Measurements from ENCODE around the gene STAG1.
"Not testable (repeated sequence)": the region's sequence is repeated elsewhere in the genome, so short reads cannot be mapped to it uniquely, and the experiment has no call there.

STAG1 gene

GRCh38 chr3:136343873-136344555 is 408.2 kb downstream of the STAG1 start:
- no peak for DNase-seq (ENCODE audit: extremely low read depth in 1 of 2, low read depth in 1 of 2)

GRCh38 chr3:136343446-136343845 is 408.7 kb downstream of the STAG1 start:
- no peak for DNase-seq (ENCODE audit: extremely low read depth in 1 of 2, low read depth in 1 of 2)

- no peak for DNase-seq (ENCODE audit: extremely low read depth in 1 of 2, low read depth in 1 of 2)
Observed at GRCh38 chr3:136336329-136337100, 415.7 kb downstream of the STAG1 start.

- DNase-seq (ENCODE audit: extremely low read depth in 1 of 2, low read depth in 1 of 2) = not testable (repeated sequence)
Observed at GRCh38 chr3:136334726-136335125, 417.5 kb downstream of the STAG1 start.

DNA sequence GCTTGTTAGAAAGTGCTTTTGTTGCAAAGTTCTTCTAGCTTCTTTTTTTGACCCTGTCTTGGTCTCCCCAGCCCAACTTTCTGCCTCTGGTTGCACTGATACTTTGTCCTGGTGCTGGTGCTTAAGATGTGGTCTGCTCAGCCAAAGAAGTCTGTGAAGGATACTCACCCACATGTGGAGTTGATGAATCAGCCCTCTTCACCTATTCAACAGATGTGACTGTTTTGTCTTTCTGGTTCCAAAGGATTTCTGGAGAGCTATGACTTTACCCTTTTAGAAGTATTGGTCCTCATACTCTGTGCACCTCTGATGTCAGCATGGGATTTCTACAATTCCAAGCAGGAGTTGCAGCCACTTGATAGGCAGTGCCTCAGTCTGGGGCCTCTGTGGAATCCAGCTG is 418.0 kb downstream of the STAG1 start:
- DNase-seq (ENCODE audit: extremely low read depth in 1 of 2, low read depth in 1 of 2) = no peak

DNA sequence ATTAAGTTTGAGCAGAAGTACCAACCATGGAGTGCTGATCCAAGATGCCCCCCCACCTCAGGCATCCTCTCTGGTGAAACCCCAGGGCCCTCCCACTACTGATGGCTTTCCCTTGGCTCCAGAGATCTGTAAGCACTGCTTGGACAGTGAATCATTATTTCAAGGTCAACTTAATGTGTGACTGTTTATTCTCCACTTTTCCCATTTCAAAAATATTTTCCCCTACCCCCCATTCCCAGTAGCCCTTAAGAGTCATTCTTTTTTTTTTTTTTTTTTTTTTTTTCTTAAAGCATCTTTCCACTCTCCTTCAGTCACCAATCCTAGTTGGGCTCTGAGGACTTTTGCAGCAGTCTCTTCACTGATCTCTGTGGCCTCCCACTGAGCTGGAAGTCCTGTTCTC is 419.4 kb downstream of the STAG1 start:
- no peak for DNase-seq (ENCODE audit: extremely low read depth in 1 of 2, low read depth in 1 of 2)

- no peak for DNase-seq (ENCODE audit: extremely low read depth in 1 of 2, low read depth in 1 of 2)
Observed at GRCh38 chr3:136332302-136332701, 419.9 kb downstream of the STAG1 start.

- DNase-seq (ENCODE audit: extremely low read depth in 1 of 2, low read depth in 1 of 2) = no peak
Observed at GRCh38 chr3:136330900-136331299, 421.3 kb downstream of the STAG1 start.

GRCh38 chr3:136329593-136329992 is 422.6 kb downstream of the STAG1 start:
- no peak for DNase-seq (ENCODE audit: extremely low read depth in 1 of 2, low read depth in 1 of 2)

GRCh38 chr3:136327671-136328070 is 424.5 kb downstream of the STAG1 start:
- no peak for DNase-seq (ENCODE audit: extremely low read depth in 1 of 2, low read depth in 1 of 2)

DNA sequence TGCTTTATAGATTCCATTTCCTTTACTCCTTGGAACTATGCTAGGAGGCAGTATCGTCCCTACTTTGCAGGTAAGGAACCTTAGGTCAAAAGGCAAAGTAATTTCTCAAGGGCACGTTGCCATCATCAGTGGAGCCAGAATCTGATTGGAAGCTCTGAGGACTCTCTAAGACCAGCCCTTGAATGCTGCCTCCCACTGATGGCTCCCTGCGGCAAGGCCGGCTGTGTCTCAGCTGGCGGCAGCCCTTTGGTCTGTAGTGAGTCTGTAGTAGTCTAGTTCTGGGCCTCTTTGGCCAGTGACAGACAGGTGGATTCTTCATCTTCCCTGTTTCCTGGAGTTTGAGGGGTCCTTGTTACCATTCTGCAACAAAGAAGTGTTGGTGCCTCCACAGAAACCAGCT is 425.9 kb downstream of the STAG1 start:
- no peak for DNase-seq (ENCODE audit: extremely low read depth in 1 of 2, low read depth in 1 of 2)

DNA sequence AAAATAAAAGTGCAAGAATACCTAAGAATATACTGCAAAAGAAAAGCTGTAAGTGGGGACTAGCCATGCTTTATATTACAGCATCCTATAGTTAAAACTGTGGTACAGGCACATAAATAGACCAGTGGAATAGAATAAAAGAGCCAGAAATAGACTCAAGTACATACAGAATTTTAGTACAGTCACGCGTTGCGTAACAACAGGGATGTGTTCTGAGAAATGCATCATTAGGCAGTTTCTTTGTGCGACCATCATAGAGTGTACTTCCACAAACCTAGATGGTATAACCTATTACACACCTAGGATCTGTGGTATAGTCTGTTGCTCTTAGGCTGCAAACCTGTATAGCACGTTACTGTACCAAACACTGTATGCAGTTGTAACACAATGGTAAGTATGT is 440.2 kb downstream of the STAG1 start:
- no peak for DNase-seq (ENCODE audit: extremely low read depth in 1 of 2, low read depth in 1 of 2)

DNA sequence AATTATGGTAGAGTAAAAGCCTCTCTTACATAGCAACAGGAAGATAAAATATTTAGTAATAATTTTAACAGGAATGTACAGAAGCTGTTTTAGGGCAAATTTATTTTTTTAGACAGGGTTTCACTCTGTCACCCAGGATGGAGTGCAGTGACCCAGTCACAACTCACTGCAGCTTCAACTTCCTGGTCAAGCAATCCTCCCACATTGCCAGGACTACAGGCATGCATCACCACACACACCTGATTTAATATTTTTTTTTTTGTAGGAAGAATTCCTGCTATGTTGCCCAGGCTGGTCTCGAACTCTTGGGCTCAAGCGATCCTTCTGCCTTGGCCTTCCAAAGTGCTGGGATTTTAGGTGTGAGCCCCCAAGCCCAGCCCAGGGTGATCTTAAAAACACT is 440.9 kb downstream of the STAG1 start:
- DNase-seq (ENCODE audit: extremely low read depth in 1 of 2, low read depth in 1 of 2) = no peak

DNA sequence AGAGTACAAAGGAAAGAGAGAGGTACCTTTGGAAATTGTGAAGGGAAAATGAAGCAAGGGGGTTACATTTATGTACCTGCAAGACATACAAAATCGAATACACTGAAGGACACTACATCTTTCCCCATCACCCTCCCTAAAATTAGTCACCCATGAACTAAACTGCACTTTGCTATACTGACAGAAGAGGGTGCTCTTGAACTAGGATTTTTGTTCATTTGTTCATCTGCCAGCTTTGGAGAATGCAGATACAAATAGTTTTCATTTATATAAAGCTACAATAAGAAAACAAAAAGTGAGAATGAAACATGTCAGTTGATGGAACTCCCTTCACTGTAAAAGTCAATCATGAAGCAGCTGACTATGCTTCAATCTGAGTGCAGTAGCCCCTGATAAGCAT is 446.3 kb downstream of the STAG1 start:
- no peak for DNase-seq (ENCODE audit: extremely low read depth in 1 of 2, low read depth in 1 of 2)

DNA sequence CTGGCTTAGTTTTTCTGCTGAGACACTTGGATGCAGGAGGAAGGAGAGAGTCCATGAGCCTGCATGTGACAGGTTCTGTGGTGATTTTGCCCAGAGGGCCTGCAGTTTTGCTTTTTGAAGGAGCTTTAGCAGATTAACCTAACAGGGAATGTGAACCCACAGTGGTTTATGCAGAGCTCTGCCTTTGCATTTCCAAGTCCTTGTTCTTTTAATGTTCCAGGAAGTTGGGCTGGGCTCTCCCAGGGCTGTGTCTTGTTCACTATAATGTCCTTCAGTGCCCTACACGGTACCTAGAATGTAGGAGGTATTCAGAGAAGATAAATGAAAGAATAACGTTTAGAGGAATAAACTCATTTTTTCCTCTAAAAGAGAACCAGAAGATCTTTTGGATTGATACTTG is 451.7 kb downstream of the STAG1 start:
- DNase-seq (ENCODE audit: extremely low read depth in 1 of 2, low read depth in 1 of 2) = no peak

DNA sequence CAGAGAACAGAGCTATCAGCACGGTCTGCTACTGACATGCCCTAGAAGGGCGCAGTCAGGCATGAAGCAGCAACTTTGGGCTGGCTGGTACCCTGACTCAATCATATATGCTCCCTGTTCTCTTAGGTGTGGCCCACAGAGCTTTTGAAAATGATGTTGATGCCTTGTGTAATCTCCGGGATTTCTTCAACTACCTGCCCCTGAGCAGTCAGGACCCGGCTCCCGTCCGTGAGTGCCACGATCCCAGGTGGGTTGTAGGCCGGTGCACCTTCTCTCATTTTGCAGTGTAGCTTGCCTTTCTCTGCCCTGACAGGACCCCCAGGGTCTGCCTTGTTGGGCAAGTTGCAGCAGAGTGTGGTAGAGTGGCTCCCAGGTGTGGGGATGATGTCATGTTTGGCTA is 454.4 kb downstream of the STAG1 start:
- no peak for DNase-seq (ENCODE audit: extremely low read depth in 1 of 2, low read depth in 1 of 2)

GRCh38 chr3:136296960-136297359 is 455.2 kb downstream of the STAG1 start:
- DNase-seq (ENCODE audit: extremely low read depth in 1 of 2, low read depth in 1 of 2) = no peak

DNA sequence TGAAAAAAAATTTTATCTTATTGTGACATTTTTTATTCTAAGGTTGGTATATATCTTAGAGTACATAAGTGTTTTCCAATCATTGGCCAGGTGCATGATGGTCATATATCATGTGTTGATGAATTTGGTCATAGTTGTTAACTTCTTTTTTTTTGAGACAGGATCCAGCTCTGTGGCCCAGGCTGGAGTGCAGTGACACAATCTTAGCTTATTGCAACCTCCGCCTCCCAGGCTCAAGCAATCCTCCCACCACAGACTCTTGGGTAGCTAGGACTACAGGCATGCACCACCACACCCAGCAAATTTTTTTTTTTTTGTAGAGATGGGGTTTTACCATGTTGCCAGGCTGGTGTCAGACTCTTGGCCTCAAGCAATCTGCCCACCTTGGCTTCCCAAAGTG is 458.0 kb downstream of the STAG1 start:
- DNase-seq (ENCODE audit: extremely low read depth in 1 of 2, low read depth in 1 of 2) = no peak

GRCh38 chr3:136293279-136293678 is 458.9 kb downstream of the STAG1 start:
- no peak for DNase-seq (ENCODE audit: extremely low read depth in 1 of 2, low read depth in 1 of 2)

DNA sequence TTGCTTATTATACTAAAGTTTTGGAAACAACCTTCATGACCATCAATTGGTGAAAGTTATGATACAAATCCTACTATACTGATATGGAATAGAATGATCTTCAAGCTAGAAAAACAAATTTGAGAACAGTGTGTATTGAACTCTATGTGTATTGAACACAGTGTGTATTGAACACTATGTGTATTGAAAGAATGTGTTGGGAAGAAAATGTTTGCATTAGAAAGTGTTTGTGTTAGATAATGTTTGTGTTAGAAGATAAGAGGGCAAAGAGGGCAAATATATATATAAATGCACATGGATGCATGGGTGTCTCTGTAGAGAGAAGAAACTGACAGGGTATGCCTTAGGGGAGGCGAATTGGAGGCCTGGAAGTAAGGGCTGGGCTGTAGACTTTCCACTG is 459.7 kb downstream of the STAG1 start:
- DNase-seq (ENCODE audit: extremely low read depth in 1 of 2, low read depth in 1 of 2) = no peak

DNA sequence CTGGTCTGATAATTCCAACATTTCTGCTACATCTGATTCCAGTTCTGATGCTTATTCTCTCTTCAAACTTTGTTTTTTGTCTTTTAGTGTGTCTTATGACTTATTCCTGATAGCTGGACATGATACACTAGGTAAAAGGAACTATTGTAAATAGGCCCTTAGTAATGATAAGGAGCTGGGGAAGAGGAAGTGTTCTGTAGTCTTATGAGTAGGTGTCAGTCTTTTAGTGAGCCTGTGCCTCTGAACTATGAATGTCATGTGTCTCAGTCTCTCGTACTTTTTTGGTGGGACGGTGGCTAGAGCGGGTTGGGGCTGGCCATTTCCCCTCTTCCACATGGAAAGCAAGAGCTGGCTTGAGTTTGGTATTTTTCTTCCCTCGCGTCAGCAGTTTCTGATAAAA is 460.9 kb downstream of the STAG1 start:
- DNase-seq (ENCODE audit: extremely low read depth in 1 of 2, low read depth in 1 of 2) = no peak

Data from stimulated activated CD8-positive, alpha-beta memory T cell treated with anti-CD3 and anti-CD28 coated beads, Interleukin-7, amount 100 ng/mL, for 48 hours (primary cell).